K562 (cell line): ENCODE measurements around the gene SNX9. TPM values are rescaled to one million over a fixed set of nuclear protein-coding genes. Genes with fewer than 3 reads are reported as not detected.

Experiments
- ATAC-seq: fragments of 200-7000 bp; cut with Tn5 transposase; 3 replicates; pipeline ENCODE4 v1.9.1; 2020; ENCODE audit warnings: moderate library complexity
- BruUV-seq: library from RNA; stranded (reverse); fragments of 400-500 nt; replicated peaks from 2 replicates; lab custom pipeline; 2021; lab: Mats Ljungman, UMichigan
- CTCF ChIA-PET: fragments of 300-600 bp; formaldehyde crosslinking; extraction: SDS; loops from one replicate; lab custom pipeline; 2021; ENCODE audit warnings: low intra/inter-chr PET ratio; lab: Yijun Ruan, JAX
- POLR2A ChIA-PET: fragments of 300-600, 350-650 bp; sonication (Branson Sonifier 250); formaldehyde crosslinking; extraction: SDS; loops from one replicate; lab custom pipeline; 2021; ENCODE audit warnings: antibody characterized with exemption, inconsistent platforms; lab: Yijun Ruan, JAX
- DNase-seq, 4 experiments: peaks; one replicate each; pipeline versions ENCODE4 v3.0.0 to v3.0.0-alpha.2; 2011 to 2018; ENCODE audit warnings: low spot score in 3 of 4, mixed read lengths in 3 of 4; ENCODE audit errors: extremely low read depth in 1 of 4
- FAIRE-seq: peaks from 2 replicates; lab custom pipeline; 2011; peaks lifted over from hg19 to GRCh38; lab: Jason Lieb, UNC
- H2AFZ ChIP-seq: 2 replicates; pipeline ENCODE4 v1.6.0; 2011; ENCODE audit warnings: low read depth, low read length, control low read depth, inconsistent platforms
- H3K27ac ChIP-seq: fragments of 200-600 bp; 3 replicates; pipeline ENCODE4 v1.8.0; 2011; ENCODE audit warnings: low read depth, mild to moderate bottlenecking, control low read depth, inconsistent platforms, low read length, moderate library complexity, mixed read lengths; ENCODE audit errors: extremely low read depth
- H3K27me3 ChIP-seq, 2 experiments: fragments of 300-600 bp in 1 of 2; 2 replicates in 1 of 2; 3 replicates in 1 of 2; pipeline versions ENCODE4 v1.6.0 to v1.8.0; 2011; ENCODE audit warnings: inconsistent platforms in 2 of 2, low read length in 2 of 2, mild to moderate bottlenecking in 1 of 2, mixed read lengths in 1 of 2, moderate library complexity in 1 of 2; ENCODE audit not compliant: control insufficient read depth in 2 of 2, insufficient read depth in 2 of 2
- H3K36me3 ChIP-seq: fragments of 300-600 bp; 3 replicates; pipeline ENCODE4 v1.8.0; 2011; ENCODE audit warnings: mild to moderate bottlenecking, low read length, inconsistent platforms; ENCODE audit not compliant: control insufficient read depth, insufficient read depth
- H3K4me1 ChIP-seq, 2 experiments: fragments of 200-600 bp in 1 of 2; replicated peaks in 1 of 2; 2 replicates in 1 of 2; 3 replicates in 1 of 2; pipeline versions ENCODE4 v1.5.1 to v1.8.0; 2011; ENCODE audit warnings: inconsistent platforms in 2 of 2, low read length in 2 of 2, mild to moderate bottlenecking in 1 of 2, mixed read lengths in 1 of 2, moderate library complexity in 1 of 2; ENCODE audit not compliant: control insufficient read depth in 2 of 2, insufficient read depth in 2 of 2
- H3K4me2 ChIP-seq: 2 replicates; pipeline ENCODE4 v1.6.1; 2011; ENCODE audit warnings: low read length, control low read depth, inconsistent platforms, mixed read lengths; ENCODE audit not compliant: insufficient read depth
- H3K4me3 ChIP-seq: fragments of 200-600 bp; sonication (generic), shearing (Covaris generic); 2 replicates; pipeline ENCODE4 v1.5.1; 2016; ENCODE audit warnings: control low read depth, inconsistent platforms
- H3K79me2 ChIP-seq: fragments of 200-600 bp; 3 replicates; pipeline ENCODE4 v1.8.0; 2011; ENCODE audit warnings: low read length, inconsistent platforms; ENCODE audit not compliant: control insufficient read depth, insufficient read depth
- H3K9ac ChIP-seq, 2 experiments: 2 replicates each; pipeline versions ENCODE4 v1.6.0 to v1.6.1; 2011; ENCODE audit warnings: low read depth in 2 of 2, low read length in 2 of 2, control low read depth in 1 of 2, inconsistent platforms in 1 of 2, mild to moderate bottlenecking in 1 of 2, mixed read lengths in 1 of 2; ENCODE audit not compliant: insufficient read depth in 1 of 2
- H3K9me1 ChIP-seq: one replicate; pipeline ENCODE4 v1.6.0; 2011; ENCODE audit warnings: inconsistent platforms, mild to moderate bottlenecking, low read length, moderate library complexity; ENCODE audit not compliant: control insufficient read depth, insufficient read depth
- H3K9me3 ChIP-seq: replicated peaks from 2 replicates; pipeline ENCODE4 v1.5.1; 2011; ENCODE audit warnings: low read depth, low read length, inconsistent platforms; ENCODE audit not compliant: control insufficient read depth, insufficient read depth
- H4K20me1 ChIP-seq: replicated peaks from 2 replicates; pipeline ENCODE4 v1.6.1; 2011; ENCODE audit warnings: low read length, inconsistent platforms, mixed read lengths; ENCODE audit not compliant: control insufficient read depth, insufficient read depth
- ATF7 ChIP-seq: fragments of 450-650 bp; IDR thresholded peaks from 2 replicates; pipeline ENCODE4 v1.7.1; 2014; ENCODE audit warnings: mild to moderate bottlenecking, moderate library complexity
- CBX1 ChIP-seq: sonication (generic); IDR thresholded peaks from 2 replicates; pipeline ENCODE4 v1.6.1; 2016; ENCODE audit warnings: antibody characterized with exemption, low read depth, mild to moderate bottlenecking
- DEAF1 ChIP-seq: fragments of 450-650 bp; formaldehyde crosslinking; IDR thresholded peaks from 2 replicates; pipeline ENCODE4 v1.4.0; 2020; ENCODE audit warnings: mild to moderate bottlenecking, moderate library complexity
- EWSR1 ChIP-seq: fragments of 450-650 bp; IDR thresholded peaks from 2 replicates; pipeline ENCODE4 v1.6.1; 2018; ENCODE audit warnings: borderline replicate concordance, mild to moderate bottlenecking, low read depth, moderate library complexity; ENCODE audit not compliant: partially characterized antibody
- ILF3 ChIP-seq: fragments of 450-650 bp; IDR thresholded peaks from 2 replicates; pipeline ENCODE4 v1.6.1; 2018; ENCODE audit warnings: antibody characterized with exemption, mild to moderate bottlenecking, moderate library complexity, borderline replicate concordance
- MCM5 ChIP-seq: fragments of 450-650 bp; IDR thresholded peaks from 2 replicates; pipeline ENCODE4 v1.6.1; 2016; ENCODE audit warnings: low read depth
- SMARCE1 ChIP-seq: fragments of 450-650 bp; IDR thresholded peaks from 2 replicates; pipeline ENCODE4 v1.7.1; 2016; ENCODE audit warnings: mild to moderate bottlenecking
- ZBTB34 ChIP-seq: fragments of 250-450 bp; sonication (Bioruptor Pico); IDR thresholded peaks from 2 replicates; pipeline ENCODE4 v1.8.0; 2021; ENCODE audit warnings: mild to moderate bottlenecking, moderate library complexity
- WGBS: fragments of 100-300 bp; shearing (Covaris generic); methylation state at CpG from one replicate; pipeline ENCODE4 v1.1.6; 2016; ENCODE audit warnings: low coverage, mixed read lengths; ENCODE audit not compliant: insufficient coverage; ENCODE audit errors: missing lambda C conversion rate; 5-methylcytosine and 5-hydroxymethylcytosine counted together
- in situ Hi-C: fragments of 300-500 bp; cut with MboI; formaldehyde crosslinking; loops from 4 replicates; pipeline ENCODE4 v1.15.0; 2018; ENCODE audit warnings: inconsistent platforms, mixed read lengths
- intact Hi-C: fragments of 100-400 bp; cut with micrococcal nuclease; formaldehyde crosslinking; loops from 2 replicates; pipeline ENCODE4 v1.14.2; 2022
- polyA plus RNA-seq, 8 experiments: library from polyadenylated mRNA; depleted of rRNA in 4 of 8; stranded (reverse) in 5 of 8; unstranded in 3 of 8; fragments of >200 nt; fragmentation: Nextera tagmentation in 2 of 8; fragmentation: Illumina TruSeq in 1 of 8; extraction: Ambion mirVana in 2 of 8; extraction: Trizol in 1 of 8; gene quantifications; 2 replicates each; pipeline versions ENCODE4 v1.2.1 to v1.2.3, GENCODE V29; 2011 to 2014; ENCODE audit warnings: inconsistent platforms in 1 of 8, missing spikeins in 1 of 8
- total RNA-seq, 7 experiments: library from RNA; depleted of rRNA in 6 of 7; stranded (reverse); fragments of >200 nt in 6 of 7; fragmentation: Illumina TruSeq in 2 of 7; extraction: Trizol in 2 of 7; gene quantifications; 2 replicates each; pipeline versions ENCODE4 v1.2.1 to v1.2.3, GENCODE V29; 2011 to 2021; ENCODE audit warnings: low replicate concordance in 1 of 7
- TF ChIP-seq, protein P1 (sequence below), 2 experiments: IDR thresholded peaks in 1 of 2; conservative IDR thresholded peaks in 1 of 2; 2 replicates each; pipeline ENCODE4 v1.6.1; 2016; ENCODE audit warnings: low read depth in 2 of 2, mild to moderate bottlenecking in 1 of 2, missing compliant biosample characterization in 1 of 2, missing genetic modification characterization in 1 of 2, moderate library complexity in 1 of 2

Gene SNX9
- total and polyA plus RNA-seq, 9 of the 15 experiments (the other 6 are each of a cell fraction or from before 2014, with no cell fraction given): 6.0 to 81.7 (median 57.1) TPM

DNA sequence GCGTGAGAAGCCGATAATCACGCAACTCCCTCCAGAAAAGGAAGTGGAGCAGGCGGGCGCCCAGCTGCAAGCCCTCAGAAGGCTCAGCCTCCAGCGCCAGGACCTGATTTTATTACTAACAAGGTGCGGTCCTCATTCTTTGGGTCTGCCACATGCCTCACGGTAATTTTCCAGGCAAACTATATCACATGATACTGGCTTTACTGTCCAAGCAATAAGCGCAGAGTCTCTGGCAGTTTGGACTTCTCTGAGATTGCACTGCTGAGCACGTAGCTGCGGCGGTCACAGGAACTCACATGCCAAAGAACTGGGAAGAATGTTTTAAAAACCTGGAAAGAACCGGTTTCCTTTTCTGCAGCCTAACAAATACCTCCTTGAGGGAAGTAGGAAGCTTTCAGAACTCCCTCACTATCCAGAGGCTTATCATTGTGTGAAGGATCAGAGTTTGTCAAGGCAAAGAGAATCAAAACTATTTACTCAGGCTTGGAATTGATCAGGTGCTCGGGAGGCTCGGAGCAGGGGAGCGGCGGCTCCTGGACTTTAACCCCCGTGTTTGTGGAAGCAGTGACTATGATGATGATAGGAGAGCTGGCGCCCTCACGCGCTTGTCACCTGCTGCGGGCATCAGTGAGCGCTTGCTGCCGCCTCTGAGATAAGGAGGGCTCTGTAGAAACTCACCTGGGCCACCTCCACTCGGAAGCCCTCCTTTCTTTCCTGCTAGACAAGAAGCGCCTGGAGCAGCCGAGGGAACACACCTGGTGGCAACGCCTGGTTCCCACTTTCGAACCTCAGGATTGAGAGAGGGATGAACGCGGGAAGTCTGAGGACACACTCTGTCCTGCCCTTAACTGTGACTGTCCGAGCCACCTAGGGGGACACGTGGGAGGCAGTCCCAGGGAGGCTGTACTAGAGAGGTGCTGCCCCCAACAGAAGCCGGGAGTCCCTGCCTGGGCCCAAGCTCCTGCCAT is 131.4 kb downstream of the SNX9 start (continued):
- TF ChIP-seq, protein P1, sequence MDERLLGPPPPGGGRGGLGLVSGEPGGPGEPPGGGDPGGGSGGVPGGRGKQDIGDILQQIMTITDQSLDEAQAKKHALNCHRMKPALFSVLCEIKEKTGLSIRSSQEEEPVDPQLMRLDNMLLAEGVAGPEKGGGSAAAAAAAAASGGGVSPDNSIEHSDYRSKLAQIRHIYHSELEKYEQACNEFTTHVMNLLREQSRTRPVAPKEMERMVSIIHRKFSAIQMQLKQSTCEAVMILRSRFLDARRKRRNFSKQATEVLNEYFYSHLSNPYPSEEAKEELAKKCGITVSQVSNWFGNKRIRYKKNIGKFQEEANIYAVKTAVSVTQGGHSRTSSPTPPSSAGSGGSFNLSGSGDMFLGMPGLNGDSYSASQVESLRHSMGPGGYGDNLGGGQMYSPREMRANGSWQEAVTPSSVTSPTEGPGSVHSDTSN (CRISPR knock-in tag; IDR thresholded peaks at IDR 0.05; ENCODE audit: low read depth): no peak
- TF ChIP-seq, protein P1 (tag; conservative IDR thresholded peaks at IDR 0.05; ENCODE audit: low read depth): no peak
- TF ChIP-seq ZBTB34 (CRISPR knock-in tag): no peak

GRCh38 chr6:157955675-157956074 is 132.6 kb downstream of the SNX9 start:
- Histone ChIP-seq H3K27me3 (peaks cover 9 to 24% of the 10 kb centered on the region in 2 experiments; a peak in 3 of 5 replicates), H3K9me1 (no peaks in the 10 kb centered on the region), H2AFZ (no peak overlapping the region), H3K9ac (no peak overlapping the region), H3K79me2 (no peaks in the 10 kb centered on the region), H3K4me3 (no peak overlapping the region), H4K20me1 (no peaks in the 10 kb centered on the region; the same call in 1 of the 2 replicates), H3K36me3 (no peaks in the 10 kb centered on the region), H3K27ac (no peak overlapping the region), H3K9me3 (peaks cover 9% of the 10 kb centered on the region; the same call in 1 of the 2 replicates), H3K4me1 (peaks cover 6 to 13% of the 10 kb centered on the region in 2 experiments; a peak in 4 of 5 replicates), H3K4me2 (no peak overlapping the region)
- ChIA-PET POLR2A (no interaction called here), CTCF (no interaction called here)
- FAIRE-seq (no peak), DNase-seq (no peak), ATAC-seq (no peak)
- intact Hi-C loops: no loop called here
- BruUV-seq: no TSS peak
- in situ Hi-C loops: no loop called here
- 51% methylated on average over 6 of the region's 6 CpGs for WGBS
- no peak for TF ChIP-seq DEAF1 (CRISPR knock-in tag)
- TF ChIP-seq ILF3: no peak
- TF ChIP-seq CBX1: no peak
- no peak for TF ChIP-seq EWSR1
- TF ChIP-seq MCM5: no peak
- no peak for TF ChIP-seq ATF7
- TF ChIP-seq SMARCE1: no peak
